CD4-positive, alpha-beta T cell treated with Interleukin-6 for 4 hours (primary cell): ENCODE measurements around the gene USP48.

Experiments used
- DNase-seq: peaks from one replicate; pipeline ENCODE4 v3.0.0-alpha.2; 2020; ENCODE audit warnings: mixed read lengths

Gene USP48

DNA sequence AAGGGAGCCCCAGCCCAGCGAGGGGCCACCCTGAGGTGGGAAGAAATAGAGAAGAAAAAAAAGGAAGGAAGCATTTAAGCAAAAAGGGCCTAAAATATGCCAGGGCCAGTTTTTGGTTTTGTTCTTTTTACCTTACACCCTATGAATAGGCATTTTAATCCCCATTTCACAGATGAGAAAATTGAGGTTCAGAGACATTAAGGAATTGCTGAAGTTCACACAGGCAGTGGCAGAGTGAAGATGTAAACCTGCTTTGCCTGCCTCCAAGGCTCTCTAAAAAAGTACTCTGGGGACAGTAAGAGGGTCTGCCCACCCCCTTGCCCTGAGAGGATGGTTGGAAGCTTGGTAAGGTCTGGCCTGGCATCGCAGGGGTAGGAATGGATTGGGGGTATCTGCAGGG lies 133.6 kb downstream of the USP48 start:
- no peak for DNase-seq

DNA sequence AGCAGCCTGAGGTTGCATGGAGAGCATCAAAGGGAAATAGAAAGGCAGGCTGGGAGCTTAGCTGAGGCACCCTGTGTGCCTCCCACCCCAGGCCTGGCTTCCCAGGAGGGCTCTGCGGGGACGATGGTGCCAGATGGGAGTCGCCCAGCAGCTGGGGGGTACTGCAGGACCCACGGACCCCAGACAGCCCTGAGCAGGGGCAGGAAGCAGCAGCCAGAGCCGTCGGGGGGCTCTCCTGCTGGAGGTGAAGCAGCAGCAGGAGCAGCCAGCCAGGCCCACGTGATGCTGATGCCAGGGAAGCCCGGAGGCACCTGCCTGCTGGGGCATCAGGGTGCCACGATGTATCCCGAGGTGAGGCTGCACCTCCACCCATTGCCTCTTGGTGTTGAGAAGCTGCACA lies 134.2 kb downstream of the USP48 start:
- DNase-seq = no peak

DNA sequence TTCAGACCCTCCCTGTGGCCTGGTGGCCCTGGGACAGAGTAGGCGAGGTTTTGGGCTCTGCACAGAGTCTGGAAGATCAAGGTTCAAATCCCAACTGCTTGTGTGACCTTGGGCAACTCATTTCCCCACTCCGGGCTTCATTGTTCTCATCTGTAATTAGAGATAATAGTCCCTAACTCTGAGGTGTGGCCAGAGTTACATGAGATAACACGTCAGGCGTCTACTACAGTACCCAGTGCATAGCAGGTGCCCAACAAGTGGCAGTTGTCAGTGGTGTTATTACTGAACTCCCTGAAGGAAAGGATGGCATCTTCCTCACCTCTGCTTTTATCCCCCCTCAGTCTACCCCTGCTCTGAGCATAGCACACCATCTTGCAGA lies 134.6 kb downstream of the USP48 start:
- no peak for DNase-seq

DNA sequence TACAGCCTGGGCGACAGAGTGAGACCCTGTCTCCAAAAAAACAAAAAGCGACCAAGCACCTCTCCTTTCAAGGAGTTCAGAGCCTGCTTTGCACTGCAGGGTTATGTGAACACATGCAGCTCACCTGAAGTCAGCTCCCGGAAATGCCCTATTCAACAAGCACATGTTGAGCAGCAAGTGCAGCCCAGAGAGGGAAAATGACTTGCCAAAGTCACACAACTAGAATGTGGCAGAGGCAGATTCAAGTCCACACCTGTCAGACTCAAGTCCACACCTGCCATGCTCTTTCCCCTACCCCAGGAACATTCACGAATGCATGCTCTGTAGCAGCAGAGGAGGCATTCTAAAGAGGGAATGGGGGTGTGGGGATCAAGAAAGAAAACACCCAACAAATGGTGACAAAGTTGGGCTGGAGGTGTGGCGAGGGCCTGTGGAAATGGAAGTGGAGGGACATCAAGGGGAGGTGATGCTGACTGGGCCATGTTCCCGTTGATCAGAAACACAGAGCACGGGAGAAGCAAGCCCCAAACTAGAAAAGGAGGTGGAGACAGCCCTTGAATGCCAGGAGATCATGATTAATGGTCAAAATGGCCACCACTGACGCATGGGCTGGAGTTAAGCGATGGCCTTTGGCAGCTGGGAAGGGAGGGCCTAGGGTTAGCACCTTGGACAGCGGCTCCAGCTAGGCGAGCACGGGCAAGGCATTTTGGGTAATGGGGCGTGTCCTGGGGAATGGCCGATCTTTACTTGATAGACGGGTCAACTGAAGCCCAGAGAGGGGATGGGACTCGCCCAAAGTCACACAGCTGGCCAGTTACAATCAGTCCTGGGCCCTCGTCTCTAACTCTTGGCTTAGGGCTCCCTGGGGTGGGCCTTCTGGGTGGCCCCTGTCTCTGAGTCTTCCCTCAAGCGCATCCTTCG lies 135.3 kb downstream of the USP48 start:
- DNase-seq = no peak

DNA sequence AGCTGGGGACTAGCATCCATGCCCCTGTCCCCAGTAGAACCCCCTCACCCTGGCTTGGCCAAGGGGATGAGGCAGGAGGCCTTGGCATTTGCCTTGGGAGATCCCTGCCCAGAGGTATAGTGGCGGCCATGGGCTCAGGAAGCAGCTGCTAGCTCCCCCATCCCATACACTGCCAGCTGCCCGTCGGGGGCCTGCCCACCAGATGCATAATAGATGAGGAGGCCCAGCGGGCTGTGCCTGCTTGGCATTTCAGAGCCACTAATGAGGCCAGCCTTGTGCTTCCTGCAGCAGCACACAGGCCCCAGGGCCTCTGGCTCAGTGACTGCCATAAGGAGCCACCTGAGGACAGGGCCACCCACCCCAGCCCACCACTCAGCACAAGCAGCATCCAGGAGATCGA lies 137.4 kb downstream of the USP48 start:
- no peak for DNase-seq

DNA sequence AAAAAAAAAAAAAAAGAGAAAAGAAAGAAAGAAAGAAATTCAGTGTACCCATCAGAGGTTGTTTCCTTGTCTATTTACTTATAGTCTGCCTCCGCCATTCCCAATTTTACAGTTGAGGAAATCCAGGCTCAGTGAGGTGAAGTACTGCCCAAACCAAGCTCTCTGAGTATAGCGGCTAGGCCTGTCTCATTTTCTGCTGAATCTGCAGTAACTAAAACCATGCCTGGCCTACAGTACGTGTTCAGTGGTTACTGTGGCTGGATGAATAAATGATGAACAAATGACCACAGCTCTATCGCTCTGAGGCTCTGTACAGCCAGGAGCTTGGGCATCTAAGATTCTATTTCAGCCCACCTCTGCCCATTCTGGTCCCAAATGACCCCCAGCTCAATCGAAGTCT lies 138.0 kb downstream of the USP48 start:
- DNase-seq = no peak

DNA sequence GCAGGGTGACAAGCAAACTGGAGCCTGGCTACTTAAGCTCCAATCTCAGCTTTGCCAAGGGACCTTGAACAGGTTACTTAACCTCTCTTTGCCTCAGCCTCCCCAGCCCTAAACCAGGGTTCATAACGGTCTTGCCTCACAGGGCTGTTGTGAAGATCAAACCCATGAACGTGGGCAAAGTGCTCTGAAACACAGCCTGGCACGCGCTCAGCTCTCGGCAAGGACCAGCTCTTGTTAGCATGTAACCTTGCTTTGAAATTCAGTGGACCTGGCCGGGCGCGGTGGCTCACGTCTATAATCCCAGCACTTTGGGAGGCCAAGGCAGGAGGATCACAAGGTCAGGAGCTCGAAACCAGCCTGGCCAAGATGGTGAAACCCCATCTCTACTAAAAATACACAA lies 138.6 kb downstream of the USP48 start:
- no peak for DNase-seq

DNA sequence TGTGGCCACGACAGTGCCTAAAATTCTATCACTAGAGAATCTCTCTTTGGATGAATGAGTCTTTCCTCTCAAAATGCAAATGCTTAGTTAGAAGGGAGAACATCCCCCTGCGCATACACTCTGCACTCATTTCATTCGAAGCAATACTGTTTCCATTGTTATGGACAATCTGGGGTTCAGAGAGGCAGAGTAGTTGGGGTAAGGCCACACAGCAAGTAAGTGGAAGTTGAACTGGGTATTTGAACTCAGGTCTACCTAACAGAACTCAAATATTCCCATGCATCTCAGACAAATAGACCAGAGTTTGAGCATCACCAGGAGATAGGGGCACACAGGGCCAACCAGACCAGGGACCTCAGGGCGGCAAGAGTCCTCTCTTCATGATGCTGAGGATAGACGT lies 139.3 kb downstream of the USP48 start:
- no peak for DNase-seq

DNA sequence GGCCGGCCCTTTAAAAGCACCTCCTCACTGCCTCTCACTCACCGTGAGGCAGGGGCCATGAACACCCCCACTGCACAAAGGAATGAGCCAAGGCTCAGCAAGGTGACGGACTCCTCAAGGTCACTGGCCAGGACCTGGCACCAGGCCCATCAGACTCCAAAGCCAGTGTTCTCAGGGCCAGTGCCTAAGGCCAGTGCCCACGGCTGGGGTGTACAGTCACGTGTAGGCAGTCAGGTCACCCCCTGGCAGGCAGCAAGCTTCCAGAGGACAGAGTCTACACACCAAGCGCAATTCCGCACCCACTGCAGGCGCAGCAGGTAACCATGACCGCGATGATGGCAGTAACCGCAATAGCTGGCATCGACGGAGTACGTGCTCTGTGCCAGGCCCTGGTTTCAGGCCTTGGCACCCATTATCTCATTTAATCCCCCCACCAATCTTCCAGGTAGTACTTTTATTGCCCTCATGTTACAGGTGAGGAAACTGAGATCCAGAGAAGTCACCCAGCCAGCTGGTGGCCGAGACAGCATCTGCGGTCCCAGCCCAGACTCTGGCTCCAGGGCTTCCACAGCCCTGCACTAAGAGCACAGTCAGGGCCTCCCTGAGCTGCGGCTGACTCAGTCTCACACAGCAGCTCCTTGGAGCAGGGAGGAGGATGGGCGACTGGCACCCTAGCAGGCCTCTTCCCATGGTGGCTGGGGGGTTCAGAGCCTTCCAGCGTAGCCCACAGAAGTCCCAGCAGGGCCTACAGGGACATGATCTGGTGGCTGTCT lies 140.8 kb downstream of the USP48 start:
- no peak for DNase-seq

DNA sequence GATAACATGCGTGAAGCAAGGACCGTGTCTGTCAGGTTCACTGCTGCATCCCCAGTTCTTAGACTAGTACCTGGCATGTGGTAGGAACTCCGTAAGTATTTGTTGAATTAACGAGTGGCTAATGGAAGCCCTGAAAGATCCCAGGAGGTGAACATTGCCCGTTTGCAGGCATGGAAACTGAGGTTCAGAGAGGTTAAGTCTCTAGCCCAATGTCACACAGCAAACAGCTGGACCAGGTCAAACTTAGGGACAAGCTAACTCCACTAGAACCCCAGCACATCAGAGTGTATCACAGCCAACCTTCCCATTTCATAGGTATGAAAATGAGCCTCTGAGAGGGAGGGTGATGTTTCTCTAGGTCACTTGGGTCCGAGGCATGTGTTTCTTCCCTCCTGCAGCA lies 141.4 kb downstream of the USP48 start:
- DNase-seq = no peak

DNA sequence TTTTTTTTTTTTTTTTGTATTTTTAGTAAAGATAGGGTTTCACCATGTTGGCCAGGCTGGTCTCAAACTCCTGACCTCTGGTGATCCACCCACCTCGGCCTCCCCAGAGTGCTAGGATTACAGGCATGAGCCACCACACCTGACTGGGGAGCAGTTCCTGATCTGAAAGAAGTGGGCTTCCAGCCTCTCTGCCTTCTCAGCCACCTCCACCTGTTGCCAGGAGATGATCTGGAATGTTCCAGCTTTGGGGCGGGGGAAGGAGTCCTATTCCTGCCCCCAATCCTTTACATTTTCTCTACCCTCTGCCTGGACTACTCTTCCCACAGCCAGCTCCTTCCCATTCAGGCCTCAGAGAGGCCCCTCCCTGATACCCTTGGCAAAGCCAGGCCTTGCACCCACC lies 141.9 kb downstream of the USP48 start:
- no peak for DNase-seq

DNA sequence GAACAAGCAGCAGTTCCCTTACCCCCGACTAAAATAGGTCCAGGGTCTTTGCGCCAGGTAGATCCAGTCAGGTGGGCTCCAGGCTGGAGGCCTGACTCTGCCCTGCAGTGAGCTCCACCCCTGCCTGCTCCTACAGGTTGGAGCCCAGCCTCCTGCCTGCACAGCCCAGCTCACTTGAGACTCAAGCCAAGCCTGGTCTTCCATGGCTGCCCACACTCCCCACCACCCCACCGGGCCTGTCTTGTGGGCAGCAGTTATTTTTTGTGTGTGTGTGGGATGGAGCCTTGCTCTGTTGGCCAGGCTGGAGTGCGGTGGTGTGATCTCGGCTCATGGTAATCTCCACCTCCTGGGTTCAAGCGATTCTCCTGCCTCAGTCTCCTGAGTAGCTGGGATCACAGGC lies 142.3 kb downstream of the USP48 start:
- DNase-seq = no peak

DNA sequence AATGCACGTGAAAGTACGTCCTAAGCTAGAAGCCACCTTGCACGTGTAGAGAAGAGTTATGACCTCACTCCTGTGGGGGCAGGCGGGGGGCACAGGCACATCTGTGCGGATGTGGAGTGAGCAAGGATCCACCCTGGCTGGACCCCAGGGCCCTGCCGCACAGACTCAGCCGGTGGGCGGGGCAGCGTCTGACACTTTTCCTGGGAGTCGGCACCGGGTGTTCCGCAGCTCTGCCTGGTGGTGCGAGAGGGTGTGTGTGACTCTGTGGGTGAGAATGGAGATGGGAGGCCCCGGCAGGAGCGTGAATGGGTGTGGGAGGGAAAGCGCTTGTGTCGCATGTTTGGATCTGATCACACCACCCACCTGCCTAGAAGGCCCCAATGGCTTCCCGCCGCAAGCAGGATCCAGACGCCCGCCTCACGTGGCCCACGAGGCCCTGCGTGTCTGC lies 143.3 kb downstream of the USP48 start:
- no peak for DNase-seq

DNA sequence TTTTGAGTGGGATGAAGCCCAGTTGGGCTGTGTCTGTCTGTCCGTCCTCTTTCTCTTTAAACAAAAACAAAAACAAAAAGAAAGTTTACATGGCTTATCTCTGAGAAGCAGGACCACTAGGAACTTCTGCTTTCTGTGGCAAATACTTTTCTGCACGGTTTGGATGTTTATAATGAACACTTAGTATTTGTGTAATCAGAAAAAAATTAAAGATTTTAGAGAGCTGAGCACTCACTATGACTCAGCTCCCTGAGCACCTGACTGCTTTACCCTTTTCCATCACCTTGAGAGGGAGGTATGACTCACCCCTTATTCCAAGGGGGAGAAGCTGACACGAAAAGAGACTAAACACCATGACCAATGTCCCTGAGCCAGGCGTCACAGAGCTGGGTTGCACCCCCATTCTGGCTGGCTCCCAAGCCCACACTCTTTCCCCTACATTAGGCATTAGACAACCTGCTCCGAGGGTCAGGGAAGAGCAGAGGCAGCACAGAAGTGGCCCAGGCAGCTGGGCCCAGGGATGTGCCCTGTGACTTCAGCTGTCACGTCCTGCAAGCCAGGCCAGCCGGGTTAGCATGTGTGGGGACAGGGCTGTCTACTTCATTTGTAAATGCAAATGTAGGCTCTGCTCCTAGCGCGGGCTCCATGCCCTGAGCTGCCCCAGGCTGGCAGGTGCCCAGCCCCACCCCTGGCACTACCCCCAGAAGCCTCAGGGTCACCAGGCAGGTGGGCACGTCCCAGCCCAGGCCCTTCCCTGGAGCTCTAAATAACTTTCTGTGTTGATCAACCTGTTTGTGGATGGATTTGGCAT lies 144.2 kb downstream of the USP48 start:
- DNase-seq = no peak

DNA sequence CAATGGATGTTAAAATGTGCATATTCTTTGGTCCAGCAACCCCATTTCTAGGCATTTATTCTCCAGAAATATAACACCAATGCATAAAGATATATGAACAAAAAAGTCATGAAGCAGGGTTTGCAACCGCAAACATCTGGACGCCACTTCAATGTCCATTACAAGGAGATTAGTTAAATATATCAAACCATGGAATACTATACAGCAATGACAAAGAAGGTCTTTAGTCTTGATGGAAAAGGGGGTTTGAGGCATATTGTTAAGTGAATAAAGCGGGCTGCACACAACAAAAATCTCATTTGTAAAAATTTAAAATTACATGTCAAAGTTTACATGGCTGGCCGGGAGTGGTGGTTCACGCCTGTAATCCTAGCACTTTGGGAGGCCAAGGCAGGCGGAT lies 145.4 kb downstream of the USP48 start:
- no peak for DNase-seq

DNA sequence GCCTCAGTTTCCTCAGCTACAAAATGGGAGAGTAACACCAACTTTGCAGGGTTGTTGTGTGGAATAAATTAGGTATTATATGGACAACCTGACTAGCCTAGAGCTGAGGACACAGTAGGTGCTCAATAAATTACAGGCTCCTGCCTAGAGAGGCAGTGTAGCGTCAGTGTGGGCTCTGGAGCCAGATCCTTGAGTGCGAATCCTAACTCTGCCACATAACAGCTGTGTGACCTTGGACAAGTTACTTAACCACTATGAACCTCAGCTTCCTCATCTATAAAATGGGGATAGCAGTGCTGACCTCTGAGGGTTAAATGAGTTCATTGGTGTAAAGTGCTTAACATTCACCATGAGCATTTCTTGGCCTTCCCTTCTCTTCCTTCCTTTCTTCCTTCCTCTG lies 146.9 kb downstream of the USP48 start:
- no peak for DNase-seq

DNA sequence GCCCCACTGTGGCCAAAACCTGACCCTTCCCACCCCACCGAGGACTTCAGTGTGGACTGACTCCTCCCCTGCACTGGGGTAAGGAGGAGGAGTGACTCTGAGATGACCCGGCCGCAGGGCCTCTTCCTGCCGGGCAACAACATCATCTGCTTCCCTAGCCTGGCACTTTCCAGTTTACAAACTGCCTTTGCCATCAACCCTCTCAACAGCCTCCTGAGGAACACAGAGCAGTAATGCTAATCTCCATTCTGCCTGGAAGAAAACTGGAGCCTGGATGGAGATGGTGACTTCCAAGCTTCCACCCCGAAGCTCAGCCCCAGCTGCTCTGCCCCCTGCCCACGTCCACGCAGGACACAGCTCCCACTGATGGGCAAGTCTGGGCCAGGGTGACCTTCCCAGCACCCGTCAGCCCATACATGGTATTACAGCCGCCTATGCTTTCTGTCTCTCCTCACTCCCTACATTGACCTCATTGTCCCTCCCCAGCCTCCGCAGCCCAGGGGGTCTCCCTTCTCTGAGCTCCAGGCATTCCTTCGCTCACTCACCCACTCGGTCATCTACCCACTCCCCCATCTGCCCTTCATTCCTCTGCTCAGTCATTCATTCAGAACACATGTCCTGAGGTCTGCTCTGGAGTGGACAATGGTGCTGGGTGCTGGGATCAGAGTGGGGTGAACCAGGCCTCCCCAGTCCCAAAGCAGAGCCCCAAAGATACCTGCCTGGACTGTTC lies 148.0 kb downstream of the USP48 start:
- DNase-seq = no peak

DNA sequence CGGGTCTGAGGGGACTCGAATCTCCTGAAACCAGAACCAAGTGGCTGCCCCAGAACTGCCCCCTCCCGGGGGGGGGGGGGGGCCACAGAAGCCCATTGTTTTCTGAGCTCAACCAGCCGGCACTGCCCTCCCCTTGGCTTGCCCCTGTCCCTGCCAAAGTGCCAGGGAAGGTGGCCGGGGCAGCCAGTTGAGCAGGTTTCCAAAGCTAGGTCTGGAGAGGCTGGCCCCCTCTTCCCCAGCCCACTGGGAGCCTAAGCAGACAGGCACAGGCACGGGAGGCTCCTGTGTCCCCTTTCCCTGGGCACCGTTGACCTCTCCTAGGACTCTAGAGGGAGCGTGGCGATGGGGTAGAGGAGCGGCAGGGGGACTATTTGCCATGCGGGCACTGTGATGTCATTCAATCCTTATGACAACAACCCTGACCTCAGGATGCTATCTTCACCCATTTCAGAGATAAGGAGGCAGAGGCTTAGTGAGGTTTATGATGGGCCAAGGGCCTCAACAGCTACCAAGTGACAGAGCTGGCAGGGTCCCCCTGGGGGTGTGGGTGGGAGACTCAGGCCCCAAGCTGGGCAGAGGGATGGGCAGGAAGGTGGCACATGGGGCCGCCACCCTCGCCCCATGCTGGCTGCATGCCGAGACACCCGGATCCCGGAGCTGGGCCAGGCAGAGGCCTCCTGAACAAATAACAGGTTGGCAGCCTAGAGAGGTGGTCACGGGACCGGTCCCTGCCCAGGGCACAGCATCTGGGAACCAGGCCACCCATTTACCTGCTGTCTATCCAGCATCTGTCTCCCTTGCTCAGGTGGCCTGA lies 148.8 kb downstream of the USP48 start:
- no peak for DNase-seq

DNA sequence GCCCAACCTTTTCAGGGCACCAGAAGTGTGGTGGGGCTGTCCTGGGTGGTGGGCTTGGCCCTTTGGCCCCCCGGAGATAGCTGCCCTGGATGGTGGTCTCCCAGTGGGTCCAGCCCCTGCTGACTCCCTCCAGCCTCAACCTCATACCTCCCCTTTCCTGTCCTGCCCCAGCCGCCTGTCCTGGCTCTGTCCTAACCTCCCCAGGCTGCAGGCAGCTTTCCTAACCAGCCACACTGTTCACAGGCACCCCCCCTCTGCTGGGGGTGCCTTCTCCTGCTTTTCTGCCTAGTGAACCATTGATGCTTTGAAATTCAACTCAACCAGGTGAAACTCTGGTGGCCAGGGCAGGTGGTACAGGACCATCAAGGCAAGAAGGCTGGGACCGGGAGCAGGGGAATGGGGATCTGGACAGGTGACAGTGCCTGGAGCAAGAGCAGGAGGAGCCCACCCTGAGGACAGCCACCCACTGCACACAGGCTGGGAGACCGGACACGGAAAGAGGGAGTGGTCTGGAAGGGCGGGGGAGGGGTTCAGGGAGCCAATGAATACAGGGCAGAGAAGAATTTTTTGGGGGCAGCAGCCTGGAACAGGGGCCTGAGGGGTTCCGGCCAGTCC lies 149.7 kb downstream of the USP48 start:
- no peak for DNase-seq

DNA sequence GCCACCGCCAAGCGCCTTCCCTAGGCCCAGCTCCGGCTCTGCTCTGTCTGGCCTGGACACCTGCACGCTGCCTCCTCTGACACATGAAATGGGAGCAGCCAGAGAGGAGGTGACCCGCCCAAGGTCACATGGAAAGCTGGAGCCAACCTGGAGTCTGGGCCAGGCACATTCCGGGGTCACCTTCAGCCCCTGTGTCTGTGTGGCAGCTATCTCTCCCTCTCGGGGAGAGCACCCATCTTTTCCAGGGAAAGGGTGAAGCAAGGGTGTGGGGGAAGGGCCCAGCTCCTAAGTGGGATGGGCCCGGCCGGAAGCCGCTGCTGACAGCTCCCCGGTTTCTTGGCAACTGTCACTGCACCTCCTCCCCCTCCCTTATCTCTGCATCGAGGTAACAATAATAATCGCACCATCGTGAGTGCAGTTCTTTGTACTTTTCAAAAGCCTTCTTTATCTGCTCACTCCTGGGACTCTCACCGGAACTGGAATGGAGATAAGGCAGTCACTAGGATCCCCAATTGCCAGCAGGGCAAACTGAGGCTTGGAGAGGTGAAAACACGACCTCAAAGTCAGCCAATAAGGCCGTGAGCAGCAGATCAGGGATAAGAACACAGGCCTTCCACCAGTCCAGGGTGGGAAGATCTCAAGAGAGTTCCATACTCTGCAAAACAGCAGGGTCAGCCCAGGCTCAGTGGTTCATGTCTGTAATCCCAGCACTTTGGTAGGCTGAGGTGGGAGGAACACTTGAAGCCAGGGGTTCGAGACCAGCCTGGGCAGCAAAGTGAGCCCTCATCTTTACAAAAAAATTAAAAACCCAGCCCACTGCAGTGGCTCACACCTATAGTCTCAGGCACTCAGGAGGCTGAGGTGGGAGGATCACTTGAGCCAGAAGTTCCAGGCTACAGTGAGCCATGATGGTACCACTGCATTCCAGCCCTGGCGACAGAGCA lies 150.7 kb downstream of the USP48 start:
- no peak for DNase-seq
